ENCODE measurements around the gene EPB41L1.

Gene EPB41L1

DNA sequence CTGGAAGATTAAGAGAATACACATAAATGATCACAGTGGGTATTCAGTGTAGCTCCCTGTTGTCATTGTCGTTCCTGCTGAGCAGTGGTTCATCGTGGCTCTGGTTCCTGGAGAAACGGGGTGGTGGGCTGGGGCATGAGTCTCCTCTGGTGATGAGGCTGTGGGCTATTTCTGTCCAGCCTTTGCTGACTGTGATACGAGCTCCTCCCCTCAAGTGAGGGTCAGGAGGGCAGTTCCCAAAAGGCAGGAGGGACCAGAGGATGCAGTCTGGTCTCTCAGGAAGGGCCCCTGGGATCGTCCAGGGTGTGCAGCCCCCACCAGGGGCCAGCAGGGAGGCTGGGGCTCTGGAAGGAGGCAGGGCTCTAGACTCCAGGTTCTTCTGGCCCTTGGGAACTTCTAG, 120.5 kb downstream of the EPB41L1 start:
- TF ChIP-seq, protein P1, sequence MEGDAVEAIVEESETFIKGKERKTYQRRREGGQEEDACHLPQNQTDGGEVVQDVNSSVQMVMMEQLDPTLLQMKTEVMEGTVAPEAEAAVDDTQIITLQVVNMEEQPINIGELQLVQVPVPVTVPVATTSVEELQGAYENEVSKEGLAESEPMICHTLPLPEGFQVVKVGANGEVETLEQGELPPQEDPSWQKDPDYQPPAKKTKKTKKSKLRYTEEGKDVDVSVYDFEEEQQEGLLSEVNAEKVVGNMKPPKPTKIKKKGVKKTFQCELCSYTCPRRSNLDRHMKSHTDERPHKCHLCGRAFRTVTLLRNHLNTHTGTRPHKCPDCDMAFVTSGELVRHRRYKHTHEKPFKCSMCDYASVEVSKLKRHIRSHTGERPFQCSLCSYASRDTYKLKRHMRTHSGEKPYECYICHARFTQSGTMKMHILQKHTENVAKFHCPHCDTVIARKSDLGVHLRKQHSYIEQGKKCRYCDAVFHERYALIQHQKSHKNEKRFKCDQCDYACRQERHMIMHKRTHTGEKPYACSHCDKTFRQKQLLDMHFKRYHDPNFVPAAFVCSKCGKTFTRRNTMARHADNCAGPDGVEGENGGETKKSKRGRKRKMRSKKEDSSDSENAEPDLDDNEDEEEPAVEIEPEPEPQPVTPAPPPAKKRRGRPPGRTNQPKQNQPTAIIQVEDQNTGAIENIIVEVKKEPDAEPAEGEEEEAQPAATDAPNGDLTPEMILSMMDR (IDR thresholded peaks at IDR 0.05; ENCODE audit: unreplicated experiment in 3 of 3), result no peak
- Mint-ChIP-seq H3K36me3 (ENCODE audit: low read depth) (no peaks in the 10 kb centered on the region), H3K9me3 (no peaks in the 10 kb centered on the region), H3K4me1 (peaks cover 11% of the 10 kb centered on the region), H3K27ac (no peak overlapping the region), H3K4me3 (no peak overlapping the region), H3K27me3 (ENCODE audit: low read depth) (peaks cover 16% of the 10 kb centered on the region)

DNA sequence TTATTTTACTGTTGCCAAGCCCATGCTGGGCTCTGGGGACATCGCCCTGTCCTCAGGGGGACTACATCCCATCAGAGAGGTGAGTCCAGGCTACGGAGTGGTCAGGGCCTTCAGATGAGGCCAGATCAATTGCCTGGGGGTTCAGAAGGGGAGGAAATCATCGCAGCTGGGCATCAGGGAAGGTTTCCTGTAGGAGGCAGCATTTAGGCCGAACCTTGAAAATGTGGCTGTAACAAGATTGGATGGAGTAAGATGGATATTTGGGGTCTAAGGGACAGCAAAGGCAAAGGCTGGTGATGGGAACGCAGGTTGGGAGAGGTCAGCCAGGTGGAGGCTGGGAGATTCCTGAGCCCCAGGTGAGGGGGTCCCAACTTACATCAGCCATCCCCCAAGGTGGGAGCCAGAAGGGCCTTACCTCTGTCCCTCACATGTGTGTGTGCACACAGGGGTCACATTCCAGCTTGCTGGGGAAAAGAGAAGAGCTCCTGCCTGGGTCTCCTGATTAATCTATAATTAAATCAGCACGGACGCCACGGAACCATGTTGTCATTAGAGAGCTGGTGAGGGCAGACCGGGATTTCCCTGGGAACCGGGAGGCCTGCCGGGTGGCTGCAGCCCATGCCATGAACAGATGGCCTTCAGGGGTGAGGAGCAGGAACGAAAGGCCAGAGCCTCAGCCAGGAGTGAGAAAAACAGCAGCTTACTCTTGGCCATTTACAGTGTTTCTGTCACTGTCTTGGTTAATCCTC, 121.1 kb downstream of the EPB41L1 start:
- Mint-ChIP-seq H3K27ac (no peak overlapping the region), H3K9me3 (no peaks in the 10 kb centered on the region), H3K27me3 (ENCODE audit: low read depth) (peaks cover 22% of the 10 kb centered on the region), H3K36me3 (ENCODE audit: low read depth) (no peaks in the 10 kb centered on the region), H3K4me1 (peaks cover 11% of the 10 kb centered on the region), H3K4me3 (no peak overlapping the region)
- TF ChIP-seq, protein P1 (IDR thresholded peaks at IDR 0.05; ENCODE audit: unreplicated experiment in 3 of 3), result no peak

DNA sequence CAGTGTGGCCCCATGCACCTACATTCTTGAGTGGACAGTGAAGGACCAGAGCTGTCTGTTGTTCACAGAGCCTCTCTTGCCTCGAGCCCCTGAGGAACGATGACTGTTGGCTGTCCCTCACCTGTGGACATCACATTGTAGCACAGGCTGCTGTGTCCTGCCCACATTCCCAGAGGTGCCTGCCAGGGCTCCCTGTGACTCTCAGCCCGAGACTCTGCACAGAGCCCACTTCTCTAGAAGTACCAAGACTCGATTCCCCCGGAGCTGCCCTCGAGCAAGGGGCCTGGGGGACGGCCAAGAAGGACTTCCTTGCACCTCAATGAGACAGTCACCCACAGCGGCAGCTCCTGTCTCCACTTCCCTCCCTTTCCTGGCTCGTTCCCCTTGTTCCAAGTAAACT, 123.0 kb downstream of the EPB41L1 start:
- Mint-ChIP-seq H3K4me1 (peaks cover 11% of the 10 kb centered on the region), H3K36me3 (ENCODE audit: low read depth) (no peaks in the 10 kb centered on the region), H3K9me3 (no peaks in the 10 kb centered on the region), H3K4me3 (no peak overlapping the region), H3K27me3 (ENCODE audit: low read depth) (peaks cover 32% of the 10 kb centered on the region), H3K27ac (no peak overlapping the region)
- TF ChIP-seq, protein P1 (IDR thresholded peaks at IDR 0.05; ENCODE audit: unreplicated experiment in 3 of 3), result no peak

DNA sequence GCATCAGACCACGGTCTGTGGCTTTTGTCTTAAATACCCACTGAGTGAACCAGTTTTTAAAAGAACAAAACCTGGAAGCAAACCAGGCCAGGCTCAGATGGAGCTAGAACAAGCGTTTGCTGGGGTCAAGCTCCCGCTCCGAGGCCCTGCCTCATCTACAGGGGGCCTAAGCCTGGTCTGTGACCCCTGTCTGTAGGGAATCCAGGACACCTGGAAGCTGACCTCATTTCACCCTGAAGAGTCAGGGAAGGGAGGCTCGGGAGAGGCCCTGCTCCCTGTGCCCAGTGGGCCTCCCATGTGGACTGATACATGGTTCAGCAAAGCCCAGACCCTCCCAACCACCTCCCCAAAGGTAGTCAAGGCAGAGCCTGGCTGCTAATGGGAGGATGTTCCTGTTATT, 124.8 kb downstream of the EPB41L1 start:
- H3K9me3 Mint-ChIP-seq, result peaks cover 2% of the 10 kb centered on the region
- H3K4me3 Mint-ChIP-seq, result no peak overlapping the region
- TF ChIP-seq, protein P1 (IDR thresholded peaks at IDR 0.05; ENCODE audit: unreplicated experiment in 3 of 3), result no peak
- no peaks in the 10 kb centered on the region for H3K36me3 Mint-ChIP-seq (ENCODE audit: low read depth)
- H3K27ac Mint-ChIP-seq, result no peak overlapping the region
- H3K4me1 Mint-ChIP-seq, result peaks cover 6% of the 10 kb centered on the region
- peaks cover 39% of the 10 kb centered on the region for H3K27me3 Mint-ChIP-seq (ENCODE audit: low read depth)

DNA sequence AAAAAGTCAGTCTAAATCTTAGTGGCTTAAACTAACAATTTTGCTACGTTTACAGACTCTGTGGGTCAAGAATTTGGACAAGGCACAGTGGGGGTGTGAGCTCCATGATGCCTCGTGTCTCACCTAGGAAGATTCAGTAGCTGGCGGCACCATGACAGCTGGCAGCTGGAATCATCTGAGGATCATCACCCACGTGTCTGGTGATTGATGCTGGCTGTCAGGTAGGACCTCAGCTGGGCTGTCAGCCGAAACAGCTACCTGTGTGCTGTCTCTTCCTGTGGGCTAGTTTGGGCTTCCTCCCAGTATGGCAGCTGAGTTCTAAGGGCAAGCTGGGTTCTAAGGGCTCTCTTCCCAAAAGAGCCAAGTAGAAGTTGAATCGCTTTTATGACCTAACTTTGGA, 125.2 kb downstream of the EPB41L1 start:
- no peaks in the 10 kb centered on the region for H3K36me3 Mint-ChIP-seq (ENCODE audit: low read depth)
- H3K27ac Mint-ChIP-seq, result no peak overlapping the region
- H3K4me3 Mint-ChIP-seq, result no peak overlapping the region
- TF ChIP-seq, protein P1 (IDR thresholded peaks at IDR 0.05; ENCODE audit: unreplicated experiment in 3 of 3), result no peak
- peaks cover 36% of the 10 kb centered on the region for H3K27me3 Mint-ChIP-seq (ENCODE audit: low read depth)
- H3K4me1 Mint-ChIP-seq, result peaks cover 2% of the 10 kb centered on the region
- peaks cover 2% of the 10 kb centered on the region for H3K9me3 Mint-ChIP-seq

DNA sequence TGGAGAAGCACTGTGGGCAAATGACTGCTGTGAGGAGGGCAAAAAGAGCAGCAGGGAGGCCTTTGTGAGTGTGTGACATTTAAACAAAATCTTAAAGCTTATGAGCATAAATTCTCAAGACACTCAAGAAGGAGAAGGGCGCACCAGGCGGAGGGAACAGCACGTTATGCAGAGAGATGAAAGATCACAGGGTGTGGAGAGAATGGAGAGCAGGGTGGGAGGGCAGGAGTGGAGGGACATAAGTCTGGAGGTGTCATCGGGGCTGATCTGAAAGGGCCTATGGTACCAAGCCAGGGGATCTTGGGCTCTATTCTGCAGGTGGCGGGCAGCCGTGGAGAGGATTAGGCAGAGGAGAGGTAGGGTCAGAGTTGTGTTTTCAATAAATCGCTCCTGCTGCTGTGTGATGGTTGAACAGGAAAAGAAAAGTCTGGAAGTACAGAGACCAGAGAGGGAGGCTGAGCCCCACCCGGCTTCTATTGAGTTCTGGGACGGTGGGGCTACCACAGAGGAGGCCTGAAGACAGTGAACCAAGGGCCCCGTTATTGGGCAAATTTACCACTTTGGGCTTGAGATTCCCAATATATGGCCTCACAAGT, 127.3 kb downstream of the EPB41L1 start:
- peaks cover 2% of the 10 kb centered on the region for H3K9me3 Mint-ChIP-seq
- peaks cover 43% of the 10 kb centered on the region for H3K27me3 Mint-ChIP-seq (ENCODE audit: low read depth)
- H3K4me3 Mint-ChIP-seq, result no peak overlapping the region
- H3K4me1 Mint-ChIP-seq, result no peaks in the 10 kb centered on the region
- H3K27ac Mint-ChIP-seq, result no peak overlapping the region
- H3K36me3 Mint-ChIP-seq (ENCODE audit: low read depth), result no peaks in the 10 kb centered on the region
- TF ChIP-seq, protein P1 (IDR thresholded peaks at IDR 0.05; ENCODE audit: unreplicated experiment in 3 of 3), result no peak

Measured in nephron (organoid).